Neuronal stem cell (in vitro differentiated cells): Measurements from ENCODE around the gene OR51Q1.

Experiments used
- DNase-seq: peaks from one replicate; pipeline ENCODE4 v3.0.0-alpha.2; 2013; ENCODE audit warnings: low spot score
- H2AFZ ChIP-seq: one replicate; pipeline ENCODE4 v1.6.1; 2013; ENCODE audit warnings: mild to moderate bottlenecking, low read length, inconsistent platforms
- H2AK5ac ChIP-seq: 2 replicates; pipeline ENCODE4 v1.6.1; 2013; ENCODE audit warnings: low read depth, mild to moderate bottlenecking, inconsistent platforms, low read length, moderate library complexity, mixed read lengths
- H2BK120ac ChIP-seq: 2 replicates; pipeline ENCODE4 v1.6.1; 2013; ENCODE audit warnings: low read depth, mild to moderate bottlenecking, inconsistent platforms, low read length, moderate library complexity, mixed read lengths
- H2BK12ac ChIP-seq: one replicate; pipeline ENCODE4 v1.6.1; 2013; ENCODE audit warnings: low read length, inconsistent platforms
- H2BK15ac ChIP-seq: 2 replicates; pipeline ENCODE4 v1.6.1; 2013; ENCODE audit warnings: mild to moderate bottlenecking, low read length, inconsistent platforms, mixed read lengths
- H2BK5ac ChIP-seq: one replicate; pipeline ENCODE4 v1.6.1; 2013; ENCODE audit warnings: inconsistent platforms, mild to moderate bottlenecking, low read length, moderate library complexity
- H3K14ac ChIP-seq: one replicate; pipeline ENCODE4 v1.6.1; 2013; ENCODE audit warnings: low read length, inconsistent platforms
- H3K18ac ChIP-seq: 2 replicates; pipeline ENCODE4 v1.6.1; 2013; ENCODE audit warnings: low read length, inconsistent platforms
- H3K23ac ChIP-seq: 2 replicates; pipeline ENCODE4 v1.6.1; 2013; ENCODE audit warnings: low read depth, mild to moderate bottlenecking, mixed read lengths, low read length, inconsistent platforms; ENCODE audit not compliant: poor library complexity
- H3K27ac ChIP-seq: replicated peaks from 3 replicates; pipeline ENCODE4 v1.5.1; 2013; ENCODE audit warnings: low read length, inconsistent platforms
- H3K27me3 ChIP-seq, 3 experiments: 2 replicates each; pipeline ENCODE4 v1.6.1; 2013; ENCODE audit warnings: low read length in 3 of 3, mild to moderate bottlenecking in 2 of 3, inconsistent platforms in 1 of 3, low read depth in 1 of 3, mixed read lengths in 1 of 3, moderate library complexity in 1 of 3; ENCODE audit not compliant: control insufficient read depth in 3 of 3, insufficient read depth in 3 of 3
- H3K36me3 ChIP-seq, 2 donors: replicated peaks in 1 of 2; 2 replicates each; pipeline ENCODE4 v1.6.1; 2013; ENCODE audit warnings: low read length in 2 of 2; ENCODE audit not compliant: control insufficient read depth in 2 of 2, insufficient read depth in 2 of 2
- H3K4ac ChIP-seq: 2 replicates; pipeline ENCODE4 v1.6.1; 2013; ENCODE audit warnings: inconsistent platforms, mild to moderate bottlenecking, low read length, moderate library complexity
- H3K4me1 ChIP-seq, 2 donors: 1 replicate in 1 of 2; 2 replicates in 1 of 2; pipeline ENCODE4 v1.6.1; 2013; ENCODE audit warnings: low read length in 2 of 2, low read depth in 1 of 2; ENCODE audit not compliant: control insufficient read depth in 2 of 2, insufficient read depth in 1 of 2
- H3K4me2 ChIP-seq: one replicate; pipeline ENCODE4 v1.6.1; 2013; ENCODE audit warnings: mild to moderate bottlenecking, low read length, inconsistent platforms; ENCODE audit not compliant: insufficient read depth, poor library complexity, severe bottlenecking
- H3K4me3 ChIP-seq, 2 donors: 2 replicates each; pipeline ENCODE4 v1.5.1; 2013; ENCODE audit warnings: low read length in 2 of 2, mild to moderate bottlenecking in 2 of 2, inconsistent platforms in 1 of 2, moderate library complexity in 1 of 2
- H3K79me1 ChIP-seq: one replicate; pipeline ENCODE4 v1.6.1; 2013; ENCODE audit warnings: low read depth, mild to moderate bottlenecking, inconsistent platforms, low read length, moderate library complexity
- H3K9ac ChIP-seq: one replicate; pipeline ENCODE4 v1.6.1; 2013; ENCODE audit warnings: mild to moderate bottlenecking, low read depth, low read length, inconsistent platforms; ENCODE audit not compliant: poor library complexity
- H3K9me3 ChIP-seq, 2 donors: replicated peaks in 1 of 2; 2 replicates each; pipeline versions ENCODE3 to v1.6.1; 2013; ENCODE audit warnings: low read length in 2 of 2, mild to moderate bottlenecking in 2 of 2, inconsistent platforms in 1 of 2, low read depth in 1 of 2, mixed read lengths in 1 of 2, moderate library complexity in 1 of 2; ENCODE audit not compliant: control insufficient read depth in 2 of 2, insufficient read depth in 1 of 2
- H4K8ac ChIP-seq: one replicate; pipeline ENCODE4 v1.6.1; 2013; ENCODE audit warnings: low read depth, mild to moderate bottlenecking, inconsistent platforms, low read length, moderate library complexity
- H4K91ac ChIP-seq: one replicate; pipeline ENCODE4 v1.6.1; 2013; ENCODE audit warnings: low read length, low read depth, mild to moderate bottlenecking, inconsistent platforms; ENCODE audit not compliant: poor library complexity
- WGBS, 2 donors: extraction: QIAGEN DNeasy Blood & Tissue Kit; methylation state at CpG; one replicate each; pipeline ENCODE4 v1.1.7; 2013; ENCODE audit warnings: missing lambda C conversion rate in 2 of 2, mixed read lengths in 1 of 2; ENCODE audit not compliant: insufficient read length in 2 of 2, insufficient replicate concordance in 1 of 2; ENCODE audit errors: extremely low coverage in 2 of 2; 5-methylcytosine and 5-hydroxymethylcytosine counted together

The OR51Q1 gene

DNA sequence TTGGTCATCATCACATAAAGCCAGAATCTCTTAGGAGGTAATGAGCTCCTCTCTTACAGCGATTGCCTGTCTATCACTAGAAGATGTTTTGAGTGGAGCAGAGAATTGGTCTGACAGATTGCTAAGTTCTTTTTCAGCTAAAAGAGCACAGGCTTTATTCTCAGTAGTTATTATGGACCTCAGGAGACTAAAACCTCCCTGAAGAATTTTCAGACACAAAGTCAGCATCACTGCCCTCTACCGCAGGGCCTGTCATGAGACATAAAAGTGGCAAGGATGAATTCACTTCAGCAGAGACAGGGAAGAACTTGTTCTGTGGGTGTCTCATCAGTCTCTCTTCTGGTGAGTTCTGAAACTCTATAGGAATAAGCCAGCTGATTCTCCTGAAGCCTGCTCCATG is 27.1 kb downstream of the OR51Q1 start, which contains the start of gene OR51I2:
OR51I2 (plus strand) TSS at position 301 of the 400 bp plus-strand sequence. CDS start 4,166 bp downstream, outside the sequence.
- Histone ChIP-seq H3K23ac (no peak within 1 kb of the TSS), H3K9ac (no peak within 1 kb of the TSS), H3K18ac (no peak within 1 kb of the TSS), H3K4me1 (no peaks in the 10 kb centered on the region), H3K4me2 (no peak within 1 kb of the TSS), H2BK12ac (no peak within 1 kb of the TSS), H2AK5ac (no peak within 1 kb of the TSS), H2AFZ (no peak within 1 kb of the TSS), H3K4me3 (no peak within 1 kb of the TSS), H2BK120ac (no peak within 1 kb of the TSS), H3K79me1 (no peaks in the 10 kb centered on the region), H2BK15ac (no peak within 1 kb of the TSS), H3K27ac (no peak within 1 kb of the TSS), H4K8ac (no peak within 1 kb of the TSS), H4K91ac (no peak within 1 kb of the TSS), H3K27me3 (no peaks in the 10 kb centered on the region), H3K4ac (no peak within 1 kb of the TSS), H2BK5ac (no peak within 1 kb of the TSS), H3K36me3 (no peaks in the 10 kb centered on the region), H3K14ac (no peak within 1 kb of the TSS), H3K9me3 (no peaks in the 10 kb centered on the region)
- no peak for DNase-seq
- no CpG with 5 or more reads among the region's 2 CpGs for WGBS, 2 donors

DNA sequence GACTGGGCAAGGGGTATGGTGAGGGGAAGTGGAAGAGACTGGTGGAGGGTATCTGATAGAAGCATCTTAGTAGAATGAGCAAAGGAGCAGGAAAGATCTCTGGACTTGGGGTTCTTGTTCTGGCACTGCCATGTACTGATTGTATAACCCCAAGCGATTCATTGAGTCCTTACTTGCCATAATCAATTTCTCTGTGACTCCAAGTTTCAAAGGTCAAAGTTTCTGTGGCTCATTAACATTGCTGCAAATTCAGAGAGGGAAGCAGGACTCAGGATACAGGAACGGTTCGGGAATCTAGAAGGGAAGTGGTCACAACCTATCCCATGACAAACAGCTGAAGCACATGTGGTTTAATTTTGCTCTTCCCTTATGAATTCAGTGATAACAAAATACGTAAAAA is 27.5 kb downstream of the OR51Q1 start:
- Histone ChIP-seq H3K4me3 (no peak overlapping the region), H3K27ac (no peak overlapping the region), H2BK120ac (no peak overlapping the region), H4K91ac (no peak overlapping the region), H2BK15ac (no peak overlapping the region), H3K14ac (no peak overlapping the region), H3K27me3 (no peaks in the 10 kb centered on the region), H3K9ac (no peak overlapping the region), H3K9me3 (no peaks in the 10 kb centered on the region), H4K8ac (no peak overlapping the region), H3K18ac (no peak overlapping the region), H3K23ac (no peak overlapping the region), H3K79me1 (no peaks in the 10 kb centered on the region), H3K36me3 (no peaks in the 10 kb centered on the region), H2BK5ac (no peak overlapping the region), H2AFZ (no peak overlapping the region), H3K4me2 (no peak overlapping the region), H3K4me1 (no peaks in the 10 kb centered on the region), H2AK5ac (no peak overlapping the region), H2BK12ac (no peak overlapping the region), H3K4ac (no peak overlapping the region)
- no CpG with 5 or more reads among the region's 4 CpGs for WGBS, 2 donors
- no peak for DNase-seq

DNA sequence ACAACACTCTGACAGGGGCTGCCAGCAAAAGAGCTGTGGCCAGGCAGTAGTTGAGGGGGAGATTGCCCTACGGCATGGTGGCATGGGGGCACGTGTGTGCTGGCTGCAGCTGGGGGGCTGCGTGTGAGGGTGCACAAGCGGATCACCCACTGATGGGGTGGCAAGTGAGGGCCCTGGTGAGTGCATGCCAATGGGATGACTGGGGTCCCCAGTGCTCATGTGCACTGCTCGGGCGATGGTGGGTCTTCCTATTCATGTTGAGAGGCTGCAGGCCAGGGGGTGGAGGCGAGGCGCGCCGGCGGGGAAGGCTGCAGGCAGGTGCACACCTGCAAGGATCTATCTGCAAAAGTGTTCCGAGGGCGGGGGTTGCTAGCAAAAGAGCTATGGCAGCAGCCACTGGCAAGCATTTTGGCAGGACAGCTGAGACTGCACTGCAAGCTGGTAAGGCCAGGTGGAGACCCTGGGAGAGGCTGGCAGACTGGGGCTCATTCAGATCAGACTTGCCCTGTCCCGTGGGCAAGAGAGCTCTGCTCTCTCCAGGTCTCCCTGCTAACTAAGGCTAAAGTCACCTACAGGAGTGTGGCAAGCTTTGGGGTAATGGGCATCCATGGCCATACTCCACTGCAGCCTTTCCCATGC is 39.2 kb downstream of the OR51Q1 start:
- no peak overlapping the region for H2AK5ac ChIP-seq
- H3K4me1 ChIP-seq, result no peaks in the 10 kb centered on the region
- no peaks in the 10 kb centered on the region for H3K27me3 ChIP-seq
- no peak overlapping the region for H3K4ac ChIP-seq
- H3K79me1 ChIP-seq, result no peaks in the 10 kb centered on the region
- H3K4me3 ChIP-seq, result no peak overlapping the region
- no peak overlapping the region for H3K9ac ChIP-seq
- H3K18ac ChIP-seq, result peak overlapping the region; percentile 27
- H2AFZ ChIP-seq, result no peak overlapping the region
- H3K4me2 ChIP-seq, result no peak overlapping the region
- H2BK120ac ChIP-seq, result no peak overlapping the region
- peak overlapping the region; percentile 40 for H3K23ac ChIP-seq
- H3K9me3 ChIP-seq, result no peaks in the 10 kb centered on the region
- no peak overlapping the region for H4K91ac ChIP-seq
- H2BK15ac ChIP-seq, result no peak overlapping the region
- H4K8ac ChIP-seq, result no peak overlapping the region
- no peaks in the 10 kb centered on the region for H3K36me3 ChIP-seq
- WGBS, 2 donors, result no CpG with 5 or more reads among the region's 14 CpGs
- DNase-seq, result no peak
- H2BK12ac ChIP-seq, result no peak overlapping the region
- no peak overlapping the region for H3K27ac ChIP-seq
- H3K14ac ChIP-seq, result peak overlapping the region; percentile 57
- no peak overlapping the region for H2BK5ac ChIP-seq

DNA sequence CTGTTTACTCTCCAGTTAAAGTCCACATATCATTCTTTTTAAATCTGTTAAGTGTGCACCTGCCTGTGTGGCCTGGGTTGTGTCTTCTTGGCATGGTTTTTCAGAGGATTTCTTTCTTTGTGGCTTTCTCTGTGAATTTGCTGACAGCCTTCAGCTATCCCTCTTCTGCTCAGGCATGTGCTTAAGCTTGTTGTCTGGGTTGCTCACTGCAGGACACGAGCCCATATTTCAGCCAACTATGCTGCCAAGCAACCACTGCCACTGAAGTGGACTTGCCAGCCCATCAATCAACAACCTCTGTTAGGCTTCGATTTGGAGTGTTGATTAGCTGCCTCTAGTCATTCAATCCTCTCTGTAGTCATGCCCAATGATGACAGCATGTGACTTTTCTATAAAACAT is 45.6 kb downstream of the OR51Q1 start:
- Histone ChIP-seq H3K14ac (no peak overlapping the region), H4K8ac (no peak overlapping the region), H3K27me3 (no peaks in the 10 kb centered on the region), H2BK5ac (no peak overlapping the region), H2BK120ac (no peak overlapping the region), H2AFZ (no peak overlapping the region), H4K91ac (no peak overlapping the region), H3K9ac (peak overlapping the region; percentile 71), H3K9me3 (no peaks in the 10 kb centered on the region), H3K18ac (no peak overlapping the region), H3K27ac (no peak overlapping the region), H2BK15ac (no peak overlapping the region), H3K4me1 (no peaks in the 10 kb centered on the region), H2AK5ac (no peak overlapping the region), H3K79me1 (no peaks in the 10 kb centered on the region), H3K36me3 (no peaks in the 10 kb centered on the region), H2BK12ac (no peak overlapping the region), H3K4me2 (no peak overlapping the region), H3K23ac (no peak overlapping the region), H3K4ac (no peak overlapping the region), H3K4me3 (no peak overlapping the region)
- no CpG with 5 or more reads among the region's 2 CpGs for WGBS, 2 donors
- no peak for DNase-seq
